ENCODE results near the gene GNAL. TPM values are rescaled to one million over a fixed set of nuclear protein-coding genes. Genes with fewer than 3 reads are reported as not detected.
"Not testable (repeated sequence)": the region's sequence is repeated elsewhere in the genome, so short reads cannot be mapped to it uniquely, and the experiment has no call there.

Gene GNAL
- total RNA-seq, 1 donor from 2014 or later = 49.8 TPM

DNA sequence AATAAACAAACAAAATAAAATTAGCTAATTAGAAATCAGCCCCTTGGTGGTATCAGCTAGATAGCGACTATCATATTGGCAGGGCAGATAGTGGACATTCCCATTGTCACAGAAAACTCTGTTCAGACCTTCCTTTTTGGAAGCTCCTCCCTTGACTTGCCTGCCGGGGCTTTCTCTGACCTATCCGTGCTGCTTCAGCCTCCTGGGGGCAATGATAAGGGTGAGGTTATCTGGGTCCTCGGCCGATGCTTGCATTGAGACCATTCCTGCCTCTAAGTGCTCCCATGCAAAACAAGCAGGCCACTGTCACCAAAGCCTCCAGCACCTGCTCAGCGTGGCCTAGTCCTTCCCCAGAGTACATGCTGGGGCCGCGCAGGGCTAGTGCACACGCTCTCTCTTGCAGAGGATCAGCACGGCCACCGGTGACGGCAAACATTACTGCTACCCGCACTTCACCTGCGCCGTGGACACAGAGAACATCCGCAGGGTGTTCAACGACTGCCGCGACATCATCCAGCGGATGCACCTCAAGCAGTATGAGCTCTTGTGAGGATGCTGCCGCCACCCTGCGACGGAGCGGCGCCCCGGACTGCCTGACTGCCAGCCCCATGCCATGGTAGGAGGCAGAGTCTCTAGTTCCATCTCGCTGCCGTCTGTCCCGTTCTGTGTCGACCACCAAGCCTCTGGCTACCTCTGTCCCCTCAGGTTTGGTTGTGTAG lies 191.7 kb downstream of the GNAL start:
- DNase-seq = no peak

DNA sequence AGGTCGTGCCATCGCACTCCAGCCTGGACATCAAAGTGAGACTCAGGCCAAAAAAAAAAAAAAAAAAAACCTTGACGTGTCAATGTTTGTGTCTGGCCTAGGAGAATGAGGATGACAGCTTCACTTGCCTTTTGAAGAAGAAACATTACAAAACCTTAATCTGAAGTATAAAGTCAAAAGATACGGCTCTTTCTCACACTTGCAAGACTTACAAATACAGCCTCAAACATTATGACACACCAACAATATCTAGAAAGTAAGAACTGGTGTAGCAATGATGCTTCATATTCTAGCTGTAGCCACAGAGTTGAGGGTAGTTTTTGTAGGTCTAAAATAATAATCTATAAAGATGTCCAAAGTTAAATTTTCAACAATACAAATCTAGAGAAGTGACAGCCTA lies 193.6 kb downstream of the GNAL start:
- no peak for DNase-seq

DNA sequence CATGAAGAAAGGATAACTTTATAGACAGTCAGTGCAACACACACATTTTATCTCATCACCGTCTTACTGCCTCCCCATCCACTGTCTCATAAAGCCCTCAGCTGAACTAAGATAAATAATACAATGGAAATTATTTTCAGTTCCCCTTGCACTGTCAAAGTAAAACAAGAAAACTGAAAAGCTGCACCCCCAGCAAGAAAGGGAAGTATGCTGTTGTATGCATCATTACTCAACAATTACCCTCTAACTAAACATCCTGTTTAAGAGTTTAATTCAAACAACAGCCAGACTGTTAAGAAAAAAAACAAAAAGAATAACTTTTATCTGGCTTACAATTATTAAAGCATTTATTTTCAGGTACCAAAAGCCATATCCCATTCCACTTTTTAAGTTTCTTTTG lies 194.1 kb downstream of the GNAL start:
- DNase-seq = no peak

DNA sequence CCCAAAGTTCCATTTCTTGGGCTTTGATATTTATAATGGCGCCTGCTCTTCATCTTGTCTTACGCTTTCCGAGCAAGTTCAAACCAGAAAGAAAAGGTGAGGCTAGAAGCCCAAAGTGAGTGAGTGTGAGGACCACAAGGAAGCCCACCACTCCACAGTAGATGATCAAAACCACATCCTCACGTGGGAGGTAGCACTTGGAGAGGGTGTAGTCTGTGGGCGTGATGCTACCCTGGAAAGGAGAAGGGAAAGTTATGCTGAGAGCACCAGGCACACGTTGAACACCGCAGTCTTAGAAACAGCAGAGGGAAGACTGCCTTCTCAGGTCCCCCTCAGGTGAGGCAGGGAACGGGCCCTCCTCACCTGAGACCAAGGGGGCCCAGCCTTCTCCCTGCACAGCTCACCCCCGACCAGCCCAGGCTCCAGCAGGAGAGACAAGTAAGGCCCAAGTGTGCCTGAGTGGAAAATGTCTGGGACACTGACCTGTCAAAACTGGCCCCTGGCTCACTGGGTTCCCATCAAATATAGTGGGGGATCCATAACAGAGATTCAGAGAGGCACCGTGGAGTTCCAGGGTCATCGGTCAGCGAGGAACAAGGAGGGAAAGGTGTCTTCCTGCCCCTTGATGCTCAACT lies 195.4 kb downstream of the GNAL start:
- DNase-seq = no peak

DNA sequence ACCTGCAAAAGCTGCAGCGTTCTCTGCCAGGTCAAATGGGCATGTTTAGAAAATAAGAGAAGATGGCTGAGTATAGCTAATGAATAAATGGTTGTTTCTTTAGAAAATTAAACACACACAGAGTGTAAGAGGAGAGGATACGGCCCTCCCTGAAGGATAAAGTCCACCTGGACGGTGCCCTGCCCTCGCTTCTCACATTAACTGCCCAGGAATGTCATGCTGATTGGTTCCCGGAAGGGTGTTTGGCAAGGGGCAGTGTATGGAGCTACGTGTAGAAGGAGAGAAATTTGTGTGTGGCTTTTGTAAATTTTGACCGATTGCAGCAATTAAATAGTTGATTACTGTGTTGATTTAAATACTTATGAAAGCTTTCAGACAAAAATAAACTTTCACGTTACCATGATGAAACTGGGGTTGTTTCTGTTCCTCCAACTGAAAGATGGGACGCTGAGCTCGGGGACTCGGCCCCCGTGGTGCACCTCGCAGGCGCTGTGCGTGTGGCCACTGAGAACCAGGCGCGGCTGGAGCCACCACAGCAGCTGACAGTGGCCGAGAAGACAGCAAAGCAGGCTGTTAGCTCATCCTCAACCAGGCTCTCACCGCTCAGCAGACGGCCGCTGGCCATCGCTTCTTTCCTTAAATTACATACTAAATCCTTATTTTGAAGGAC lies 196.3 kb downstream of the GNAL start:
- DNase-seq = no peak

DNA sequence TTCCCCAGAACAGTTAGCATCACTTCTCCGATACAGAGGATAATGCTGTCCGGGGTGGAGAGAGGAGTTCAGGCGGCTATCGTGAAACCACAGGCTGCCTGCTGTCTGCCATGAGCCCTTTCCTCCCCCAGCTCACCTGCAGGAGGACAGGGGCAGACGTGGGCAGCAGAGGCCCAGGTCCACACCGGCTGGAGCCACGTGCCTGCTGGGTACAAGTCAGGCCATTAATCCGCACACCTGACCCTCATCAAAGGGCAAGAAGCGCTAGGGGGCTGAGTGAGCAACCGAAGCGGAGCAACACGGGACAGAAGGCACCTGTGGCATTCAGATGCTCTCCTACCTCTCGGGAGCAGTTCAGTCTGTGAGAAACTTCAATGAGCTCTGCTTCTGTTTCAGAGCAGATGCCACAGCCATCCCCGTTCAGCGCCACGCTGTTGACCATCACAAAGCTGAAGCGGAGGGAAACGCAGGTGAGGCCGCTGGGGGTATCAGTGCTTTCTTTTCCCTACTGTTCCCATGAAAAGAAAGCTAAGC lies 197.6 kb downstream of the GNAL start:
- no peak for DNase-seq

DNA sequence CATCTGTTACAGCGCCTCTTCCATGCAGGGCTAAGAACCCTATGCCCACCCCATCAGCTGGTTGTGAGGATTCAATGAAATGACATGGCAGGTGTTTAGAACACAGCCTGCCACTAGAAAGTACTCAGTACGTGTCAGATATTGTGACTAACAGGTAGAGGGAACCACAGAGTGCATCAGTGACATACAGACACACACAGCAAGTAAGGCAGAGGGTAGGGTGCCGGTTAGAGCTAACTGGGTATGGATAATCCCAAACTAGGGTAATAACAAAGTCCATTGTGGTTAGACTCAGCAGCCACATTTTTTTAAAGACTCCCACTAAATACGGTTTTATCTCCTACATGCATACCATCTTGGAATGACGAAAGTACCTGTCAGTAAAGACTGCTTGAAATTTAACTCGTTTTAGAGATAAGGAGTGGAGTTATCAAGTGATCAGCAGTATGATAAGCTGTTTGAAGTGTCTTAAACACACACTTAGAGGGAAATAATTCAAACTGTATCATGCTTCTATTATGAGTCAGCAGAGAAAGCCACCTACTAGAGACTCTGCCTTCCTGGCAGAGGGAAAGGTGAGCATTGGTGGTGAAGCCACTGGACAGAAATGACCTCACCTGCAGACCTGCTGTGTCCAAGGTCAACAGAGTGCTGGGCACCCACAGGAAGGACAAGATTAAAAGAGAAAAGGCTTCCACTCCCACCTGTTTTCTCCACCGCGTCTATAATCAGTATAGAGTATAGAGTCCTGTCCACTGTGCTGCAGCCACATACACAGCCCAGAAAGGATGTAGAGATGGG lies 198.5 kb downstream of the GNAL start:
- DNase-seq = no peak

DNA sequence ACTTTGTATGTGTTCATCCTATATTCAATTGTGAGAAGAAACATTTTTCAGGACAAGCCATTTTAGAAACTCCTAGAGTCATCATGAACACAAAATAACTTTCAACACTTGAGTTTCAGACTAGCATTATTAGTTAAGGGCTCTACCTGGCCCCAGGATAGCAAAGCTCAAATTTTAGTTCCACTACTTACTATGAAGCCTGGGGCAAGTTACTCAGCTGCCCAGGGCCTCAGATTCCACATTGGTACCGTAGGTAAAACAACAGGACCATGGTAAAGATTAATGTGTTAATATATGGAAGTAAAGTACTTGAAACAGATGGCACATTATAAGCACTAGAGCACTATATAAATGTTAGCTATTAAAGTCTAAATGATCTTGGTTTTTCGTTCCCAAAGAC lies 199.7 kb downstream of the GNAL start:
- no peak for DNase-seq

DNA sequence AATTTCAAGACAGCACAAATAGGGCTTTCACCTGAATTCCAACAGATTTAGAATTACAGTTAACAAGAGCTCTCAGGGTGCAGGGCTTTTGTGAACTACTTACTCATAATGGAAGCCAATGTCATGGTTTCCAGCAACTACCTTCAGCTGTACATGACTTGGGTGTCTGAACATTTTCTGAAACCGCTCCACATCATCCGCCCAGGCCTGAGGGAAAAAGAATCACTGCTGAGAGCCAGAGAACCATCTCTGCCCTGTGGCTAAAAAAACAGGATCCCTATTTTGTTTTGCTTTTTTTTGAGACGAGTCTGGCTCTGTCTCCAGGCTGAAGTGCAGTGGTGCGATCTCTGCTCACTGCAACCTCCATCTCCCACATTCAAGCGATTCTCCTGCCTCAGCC lies 200.2 kb downstream of the GNAL start:
- DNase-seq = no peak

DNA sequence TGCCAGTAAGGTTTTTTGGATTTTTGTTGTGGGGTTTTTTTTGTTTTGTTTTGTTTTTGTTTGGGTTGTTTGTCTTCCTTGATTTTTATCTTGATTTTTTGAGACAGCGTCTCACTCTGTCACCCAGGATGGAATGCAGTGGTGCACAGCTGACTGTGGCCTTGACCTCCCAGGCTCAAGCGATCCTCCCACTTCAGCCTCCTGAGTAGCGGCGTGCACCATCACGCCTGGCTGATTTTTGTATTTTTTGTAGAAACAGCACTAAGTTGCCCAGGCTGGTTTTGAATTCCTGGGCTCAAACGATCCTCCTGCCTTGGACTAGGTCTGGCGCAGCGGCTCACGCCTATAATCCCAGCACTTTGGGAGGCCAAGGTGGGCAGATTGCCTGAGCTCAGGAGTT lies 202.7 kb downstream of the GNAL start:
- no peak for DNase-seq

DNA sequence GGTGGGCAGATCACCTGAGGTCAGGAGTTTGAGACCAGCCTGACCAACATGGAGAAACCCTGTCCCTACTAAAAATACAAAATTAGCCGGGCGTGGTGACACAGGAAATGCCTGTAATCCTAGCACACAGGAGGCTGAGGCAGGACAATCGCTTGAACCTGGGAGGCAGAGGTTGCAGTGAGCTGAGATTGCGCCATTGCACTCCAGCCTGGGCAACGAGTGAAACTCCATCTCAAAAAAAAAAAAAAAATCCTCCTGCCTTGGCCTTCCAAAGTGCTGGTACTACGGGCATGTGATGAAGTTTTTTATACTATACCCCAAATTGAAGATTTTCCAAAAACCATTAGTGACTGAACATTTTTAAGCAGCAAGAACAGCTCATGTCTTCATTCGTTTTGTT lies 203.4 kb downstream of the GNAL start:
- DNase-seq = not testable (repeated sequence)

DNA sequence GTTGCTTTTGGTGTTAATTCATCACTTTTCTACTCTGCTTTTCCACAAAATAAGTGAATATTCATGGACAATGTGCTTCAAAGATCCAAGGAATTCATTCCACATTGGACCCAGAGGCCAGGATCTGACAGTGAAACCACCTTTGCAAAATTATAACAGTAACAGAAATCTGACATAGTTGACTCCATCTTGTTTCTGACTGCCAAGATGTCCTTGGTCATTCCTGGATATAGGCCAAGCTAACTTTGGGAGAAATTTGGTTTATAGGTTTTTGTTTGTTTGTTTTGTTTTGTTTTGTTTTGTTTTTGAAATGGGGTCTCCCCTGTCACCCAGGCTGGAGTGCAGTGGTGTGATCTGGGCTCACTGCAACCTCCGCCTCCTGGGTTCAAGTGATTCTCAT lies 208.7 kb downstream of the GNAL start:
- no peak for DNase-seq

DNA sequence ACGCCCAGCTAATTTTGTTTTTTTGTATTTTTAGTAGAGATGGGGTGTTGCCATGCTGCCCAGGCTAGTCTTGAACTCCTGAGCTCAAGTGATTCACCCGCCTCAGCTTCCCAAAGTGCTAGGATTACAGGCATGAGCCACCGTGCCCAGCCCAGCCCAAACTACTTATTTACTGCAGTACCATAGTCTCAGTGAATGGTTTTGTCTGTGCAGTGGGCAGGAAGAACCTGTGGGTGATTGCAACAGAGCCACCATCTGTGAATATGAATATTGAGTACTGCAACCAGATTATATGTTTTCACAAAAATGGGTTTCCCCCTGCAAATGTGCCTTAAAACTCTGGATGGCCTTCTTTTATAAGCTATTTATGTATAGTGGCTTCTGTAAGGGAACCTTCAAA lies 210.0 kb downstream of the GNAL start:
- no peak for DNase-seq

DNA sequence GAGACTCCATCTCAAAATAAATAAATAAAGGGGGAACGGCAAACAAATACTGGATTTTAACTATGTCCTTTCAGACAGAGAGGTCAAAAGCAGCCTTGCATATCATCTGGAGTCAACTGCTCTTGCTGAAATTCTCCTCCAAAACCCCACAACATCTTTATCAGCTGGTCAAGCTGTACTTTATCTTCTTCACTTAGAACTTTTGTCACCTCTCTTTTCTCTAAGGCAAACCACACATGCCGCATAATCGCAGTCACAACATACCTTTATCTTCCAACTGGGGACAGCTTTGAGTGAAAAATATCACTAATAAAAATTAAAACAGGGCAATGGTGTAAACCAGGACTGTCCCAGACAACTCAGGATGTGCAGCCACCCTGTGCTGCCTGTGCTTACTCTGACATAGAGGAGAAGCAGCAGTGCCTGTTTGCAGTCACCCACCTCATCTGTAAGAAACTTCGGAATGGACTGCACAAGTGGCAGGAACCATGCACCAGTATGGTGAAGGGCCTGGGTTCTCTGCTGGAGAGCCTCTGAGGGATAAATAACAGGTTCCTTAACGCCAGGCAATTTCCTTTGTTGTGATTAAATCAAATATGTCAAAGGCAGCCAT lies 212.9 kb downstream of the GNAL start:
- no peak for DNase-seq

DNA sequence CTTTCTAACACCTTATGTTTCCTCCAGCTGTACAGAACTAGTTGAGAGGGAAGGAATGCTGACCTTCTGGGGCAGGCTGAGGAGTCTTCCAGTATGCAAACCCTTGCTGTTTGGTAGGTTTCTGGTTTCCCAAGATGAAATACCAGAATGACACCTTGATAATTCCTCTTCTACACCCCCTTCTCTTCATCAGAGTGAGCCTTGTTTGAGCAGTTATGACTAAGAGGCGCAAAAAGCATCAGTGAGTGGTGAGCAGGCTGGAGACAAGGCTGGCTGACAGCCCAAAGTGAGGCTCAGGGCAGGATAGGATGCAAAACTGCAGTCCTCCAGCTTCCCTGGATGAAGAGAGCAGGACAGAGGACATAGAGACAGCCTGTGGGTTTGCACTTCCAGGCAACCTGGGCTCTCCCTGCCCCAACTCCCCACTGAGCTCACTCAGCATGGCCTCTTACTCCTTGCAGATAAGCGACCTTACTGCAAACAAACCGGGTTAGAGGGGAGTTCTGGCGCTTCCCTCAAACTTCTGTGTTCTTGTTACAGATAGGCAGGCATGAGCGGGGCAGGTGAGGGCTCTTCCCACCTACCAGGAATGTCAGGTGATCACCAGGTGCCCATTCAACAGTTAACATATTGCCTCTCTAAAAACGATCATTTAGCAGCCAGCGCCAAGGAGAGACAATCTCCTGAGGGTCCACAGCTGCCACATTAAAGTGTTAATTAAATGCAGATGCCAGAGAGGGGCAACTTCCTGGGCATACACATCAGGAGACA lies 213.6 kb downstream of the GNAL start:
- DNase-seq = peak; percentile 8

DNA sequence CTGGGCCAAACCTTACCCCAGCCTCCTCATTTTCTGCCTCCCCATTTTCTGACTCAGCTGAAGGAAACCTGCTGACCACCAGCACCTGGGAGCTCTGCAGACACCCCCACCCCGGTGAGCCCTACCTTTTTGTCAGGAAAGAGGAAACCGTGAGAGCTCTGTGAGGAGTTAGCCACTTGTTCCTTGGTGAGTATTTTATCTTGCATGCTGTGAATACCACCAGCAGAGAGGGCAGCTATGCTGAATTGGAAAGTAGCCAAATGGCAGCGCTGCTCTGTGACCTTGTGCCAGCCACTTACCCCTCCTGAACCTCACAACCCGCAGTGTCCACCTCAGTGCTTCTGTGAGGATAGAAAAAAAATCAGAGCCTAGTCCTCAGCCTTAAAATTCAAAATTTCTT lies 216.5 kb downstream of the GNAL start:
- no peak for DNase-seq

DNA sequence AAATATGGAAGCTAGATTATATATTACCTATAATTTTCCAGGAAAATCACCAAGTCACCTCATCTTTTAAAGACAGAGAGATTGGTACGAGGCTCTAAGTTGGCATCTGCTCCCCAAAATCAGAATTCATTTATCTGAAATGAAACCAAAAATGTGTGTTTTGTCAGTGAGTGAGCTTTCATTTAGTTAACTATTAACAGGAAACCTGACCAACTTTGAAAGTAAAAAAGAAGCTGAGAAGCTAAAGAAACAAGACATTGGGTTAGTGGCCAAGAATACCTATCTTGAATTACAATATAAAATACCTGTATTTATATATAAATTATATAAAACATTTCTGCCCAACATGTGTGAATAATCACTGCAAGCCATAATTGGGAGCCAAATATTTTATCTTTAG lies 217.1 kb downstream of the GNAL start:
- DNase-seq = no peak

DNA sequence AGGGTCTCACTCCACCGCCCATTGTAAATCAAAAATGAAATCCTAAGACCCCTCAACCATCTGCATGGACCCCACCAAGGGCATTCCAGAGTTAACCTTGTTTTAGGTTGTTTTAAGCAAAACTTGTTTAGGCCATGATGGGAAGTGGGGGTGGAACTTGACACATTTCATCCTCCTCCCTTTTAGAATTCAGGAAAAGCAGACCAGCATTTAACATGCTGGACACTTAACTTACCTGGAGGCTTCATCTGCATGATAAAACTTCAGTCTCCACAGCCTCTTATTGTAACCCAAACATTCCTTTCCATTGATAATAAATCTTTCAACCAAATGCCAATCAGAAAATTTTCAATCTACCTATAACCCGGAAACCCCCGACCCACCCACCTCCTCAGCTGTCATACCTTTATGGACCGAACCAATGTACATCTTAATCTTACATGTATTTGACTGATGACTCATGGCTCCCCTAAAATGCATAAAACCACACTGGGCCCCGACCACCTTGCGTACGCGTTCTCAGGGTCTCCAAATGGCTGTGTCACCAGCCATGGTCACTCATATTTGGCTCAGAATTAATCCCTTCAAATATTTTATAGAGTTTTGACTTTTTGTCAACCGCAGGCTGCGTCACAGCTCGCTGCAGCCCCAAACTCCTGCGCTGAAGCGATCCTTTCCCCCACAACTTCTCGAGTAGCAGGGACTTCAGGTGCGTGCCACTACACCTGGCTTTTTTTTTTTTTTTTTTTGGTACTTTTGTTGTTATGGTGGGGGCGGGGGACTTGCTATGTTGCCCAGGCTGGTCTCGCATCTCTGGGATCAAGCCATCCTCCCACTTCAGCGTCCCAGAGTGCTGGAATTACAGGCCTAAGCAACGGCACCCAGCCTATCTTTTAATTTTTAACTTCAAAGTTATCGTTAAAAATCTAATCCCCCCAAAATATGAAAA lies 218.1 kb downstream of the GNAL start:
- no peak for DNase-seq

DNA sequence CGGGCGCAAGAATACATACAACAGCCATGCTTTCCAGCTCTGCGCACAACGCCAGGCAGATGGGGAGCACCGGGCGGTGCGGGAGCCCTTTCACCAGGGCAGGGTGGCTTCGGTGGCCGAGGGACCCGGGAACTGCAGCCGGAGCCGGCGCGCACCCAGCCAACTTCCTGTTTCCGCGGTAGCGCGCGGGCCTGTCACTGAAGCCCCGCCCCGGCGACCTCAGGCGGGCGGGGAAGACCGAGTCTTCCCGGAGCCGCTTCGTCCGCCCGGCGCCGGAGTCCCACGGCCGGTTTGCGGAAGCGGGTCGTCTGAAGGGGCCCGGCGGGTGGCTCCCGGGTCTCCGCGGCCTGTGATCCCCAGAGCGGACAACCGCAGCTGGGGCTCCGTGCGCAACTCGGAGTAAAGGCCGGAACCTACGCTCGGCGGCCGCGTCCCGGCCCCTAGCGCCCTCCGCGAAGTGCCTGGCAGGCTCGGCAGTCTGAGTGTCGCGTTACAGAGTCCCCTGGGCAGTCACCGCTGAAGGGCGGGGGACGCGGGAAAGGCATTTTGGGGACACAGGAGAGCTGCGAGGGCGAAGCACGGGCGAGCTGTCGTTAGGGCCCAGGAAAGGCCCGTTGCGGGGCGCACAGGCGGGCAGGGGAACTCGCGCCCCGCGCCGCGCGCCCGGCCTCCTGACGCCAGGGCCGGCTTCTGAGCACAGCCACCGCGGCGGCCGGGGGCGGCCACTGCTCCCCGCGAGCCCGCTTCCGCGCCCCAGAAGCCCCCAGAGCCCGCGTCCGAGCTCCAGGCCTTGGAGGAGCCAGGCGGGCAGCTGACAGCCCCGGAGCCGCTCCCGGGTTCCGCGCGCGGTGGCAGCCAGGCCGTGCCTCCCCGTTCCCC lies 219.4 kb downstream of the GNAL start, which contains the start of gene MPPE1:
MPPE1 (minus strand) TSS at position 136 of the 879 bp plus-strand sequence. CDS start 11,053 bp downstream, outside the sequence.
- DNase-seq = peak; percentile 78

Data from occipital lobe (tissue), 2 donors.